ENCODE measurements around the gene IL17RB.

DNA sequence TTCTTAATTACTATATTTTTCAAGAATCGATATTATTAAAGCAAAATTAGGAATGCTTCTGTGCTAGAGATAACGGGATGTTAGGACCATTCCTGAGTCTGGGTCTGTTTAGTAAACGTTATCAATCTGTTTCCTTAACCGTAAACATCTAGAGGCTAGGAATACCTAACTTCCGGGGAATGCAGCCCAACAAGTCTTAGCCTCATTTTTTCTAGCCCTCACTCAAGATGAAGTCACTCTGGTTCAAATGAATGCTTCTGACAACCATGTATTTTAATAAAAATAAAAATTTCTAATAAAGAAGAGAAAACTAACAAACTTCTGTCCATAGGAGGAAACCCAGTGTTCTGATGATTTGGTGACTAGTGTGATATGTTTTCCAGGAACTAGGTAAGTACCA, 56.3 kb downstream of the IL17RB start:
- TF ChIP-seq EZH2 (IDR thresholded peaks at IDR 0.05; ENCODE audit: insufficient read depth, poor library complexity, severe bottlenecking) (no peak), EZH2phosphoT487 (IDR thresholded peaks at IDR 0.05; ENCODE audit: insufficient read depth, low read depth) (no peak)

Data from GM23248 (cell line).